ENCODE data around the gene LAPTM4A.

DNA sequence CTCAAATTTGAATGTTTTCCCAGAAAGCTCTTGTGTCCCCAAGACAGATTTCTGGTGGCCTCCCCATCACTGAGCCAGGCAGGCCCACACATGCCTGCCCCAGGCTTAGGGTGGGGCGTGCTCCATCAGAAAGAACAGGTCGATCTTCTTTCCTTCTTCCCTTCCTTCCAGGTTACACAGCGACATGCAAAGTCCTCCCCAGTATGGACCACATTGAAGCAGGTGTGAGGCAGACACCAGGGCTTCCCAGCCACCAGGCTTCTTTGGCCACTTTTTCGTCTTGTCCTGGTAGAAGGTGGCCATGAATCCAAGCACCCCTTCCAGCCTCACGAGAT lies 41.4 kb upstream of the LAPTM4A start:
- TF ChIP-seq POLR2A (IDR thresholded peaks at IDR 0.05) (no peak), CTCF (IDR thresholded peaks at IDR 0.05) (no peak)

Data from Peyer's patch (tissue), 4 donors.